ENCODE data around the gene ANKZF1. TPM values are rescaled to one million over a fixed set of nuclear protein-coding genes. Genes with fewer than 3 reads are reported as not detected.

The ANKZF1 gene
- total and polyA plus RNA-seq, 2 of the 8 experiments (the other 6 are each of a cell fraction or from before 2014, with no cell fraction given): 32.5 to 50.1 TPM

DNA sequence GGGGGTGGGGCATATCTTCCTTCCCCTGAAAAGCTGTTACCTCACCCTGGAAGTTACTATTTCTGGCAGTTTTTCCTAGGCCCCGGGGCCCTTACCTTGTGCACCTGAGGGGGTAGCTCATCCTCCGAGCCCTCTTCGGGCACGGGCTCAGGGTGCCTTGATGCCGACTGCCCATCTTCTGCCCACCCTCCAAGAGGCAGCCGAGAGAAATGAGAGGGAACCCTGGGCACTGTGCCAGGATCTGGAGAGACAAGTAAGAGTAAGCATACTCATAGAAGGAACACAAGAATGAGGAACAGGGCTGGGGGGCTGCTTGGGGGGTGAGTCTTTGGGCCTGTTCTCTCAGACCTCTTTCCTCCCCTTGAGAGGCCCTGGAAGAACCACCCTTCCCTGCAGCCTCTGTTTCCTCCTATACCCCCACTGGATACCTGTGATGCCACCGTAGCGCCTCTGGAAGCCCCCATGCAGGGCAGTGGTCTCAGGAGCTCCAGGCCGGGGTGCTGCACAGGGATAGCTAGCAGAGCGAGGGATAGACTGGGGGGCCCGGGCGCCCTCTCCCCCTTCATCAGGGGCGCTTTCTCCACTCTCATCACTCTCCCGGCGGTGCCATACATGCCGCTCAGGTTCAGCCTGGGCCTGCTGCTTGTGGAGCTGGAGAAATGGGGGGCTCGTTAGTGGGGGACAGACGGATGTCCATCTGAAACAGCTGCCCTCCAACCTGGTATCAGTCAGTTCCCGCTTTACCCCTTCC is 8.8 kb upstream of the ANKZF1 start:
- Histone ChIP-seq H3K23me2 (ENCODE audit: low read depth, low read length) (peaks cover 14% of the 10 kb centered on the region), H3K4me2 (ENCODE audit: insufficient read depth in 1 of 2, low read depth in 2 of 2, low read length in 2 of 2) (no peak overlapping the region), H3K79me1 (ENCODE audit: low read depth, low read length) (no peaks in the 10 kb centered on the region; the same call in 1 of the 2 replicates), H4K91ac (replicated peaks; ENCODE audit: insufficient read length, low read length) (no peak overlapping the region), H3K9ac (replicated peaks in 1 of 4; ENCODE audit: extremely low read depth in 1 of 4, low read depth in 3 of 4, low read length in 3 of 4) (no peak overlapping the region), H2BK120ac (replicated peaks; ENCODE audit: low read depth, low read length) (no peak overlapping the region), H2BK20ac (ENCODE audit: low read length) (no peak overlapping the region), H3K18ac (ENCODE audit: extremely low read depth, low read length) (no peak overlapping the region), H3K14ac (ENCODE audit: insufficient read length) (no peak overlapping the region), H3K4me1 (replicated peaks in 1 of 4; ENCODE audit: control insufficient read depth in 3 of 4, insufficient read depth in 4 of 4, low read length in 3 of 4) (peaks cover 0 to 12% (median 6%) of the 10 kb centered on the region in 4 experiments; a peak in 3 of 7 replicates), H2AK5ac (ENCODE audit: low read depth, low read length) (no peak overlapping the region), H4K8ac (ENCODE audit: extremely low read depth, insufficient read depth, low read length) (no peak overlapping the region; the same call in 1 of the 2 replicates), H3K4me3 (ENCODE audit: extremely low read depth in 1 of 4, insufficient read depth in 2 of 4, low read depth in 3 of 4, low read length in 4 of 4) (no peak overlapping the region), H4K5ac (ENCODE audit: insufficient read length, low read depth, low read length) (no peak overlapping the region), H3K4ac (replicated peaks; ENCODE audit: insufficient read length, low read depth, low read length) (no peak overlapping the region), H3K23ac (ENCODE audit: insufficient read length) (no peak overlapping the region), H4K20me1 (replicated peaks in 1 of 2; ENCODE audit: control insufficient read depth in 1 of 2, insufficient read depth in 2 of 2, low read length in 2 of 2) (peaks cover 0 to 7% of the 10 kb centered on the region in 2 experiments), H3K9me3 (ENCODE audit: insufficient read depth in 2 of 2, low read depth in 1 of 2, low read length in 1 of 2) (no peaks in the 10 kb centered on the region), H2AFZ (ENCODE audit: low read length) (no peak overlapping the region), H3K36me3 (ENCODE audit: control insufficient read depth in 2 of 4, insufficient read depth in 4 of 4, low read length in 3 of 4) (peaks cover 10 to 47% (median 40%) of the 10 kb centered on the region in 4 experiments; a peak in 6 of 8 replicates), H2BK12ac (ENCODE audit: low read depth, low read length) (no peak overlapping the region), H3K79me2 (ENCODE audit: control insufficient read depth in 1 of 2, insufficient read depth in 2 of 2, low read length in 2 of 2) (no peaks in the 10 kb centered on the region), H3K27ac (ENCODE audit: low read depth, low read length) (no peak overlapping the region), H2BK15ac (ENCODE audit: low read length) (no peak overlapping the region), H3K56ac (replicated peaks; ENCODE audit: insufficient read length, low read depth, low read length) (no peak overlapping the region), H2BK5ac (ENCODE audit: low read depth, low read length) (no peak overlapping the region), H3K27me3 (replicated peaks in 1 of 4; ENCODE audit: control insufficient read depth in 3 of 4, extremely low read depth in 1 of 4, insufficient read depth in 3 of 4, low read length in 3 of 4) (no peaks in the 10 kb centered on the region; a peak in 2 of 7 replicates)
- TF ChIP-seq POLR2A (IDR thresholded peaks at IDR 0.05; ENCODE audit: control extremely low read depth in 1 of 2, low read depth in 2 of 2, low read length in 2 of 2) (no peak), CTBP2 (IDR thresholded peaks at IDR 0.05; ENCODE audit: borderline replicate concordance, insufficient read depth, insufficient read length, low read length) (no peak), CBX8 (IDR thresholded peaks at IDR 0.05; ENCODE audit: borderline replicate concordance, low read depth, low read length) (no peak), CHD2 (IDR thresholded peaks at IDR 0.05; ENCODE audit: low read length) (no peak), BCL11A (IDR thresholded peaks at IDR 0.05; ENCODE audit: low read depth in 2 of 2, low read length in 2 of 2) (no peak), SIRT6 (IDR thresholded peaks at IDR 0.05; ENCODE audit: low read length) (no peak), TEAD4 (IDR thresholded peaks at IDR 0.05; ENCODE audit: low read depth, low read length) (no peak), YY1 (IDR thresholded peaks at IDR 0.05; ENCODE audit: low read depth, low read length) (no peak), ASH2L (IDR thresholded peaks at IDR 0.05; ENCODE audit: low read length) (no peak), SIX5 (IDR thresholded peaks at IDR 0.05; ENCODE audit: low read depth, low read length) (no peak), RXRA (IDR thresholded peaks at IDR 0.05; ENCODE audit: insufficient read depth, low read depth, low read length) (no peak), HDAC6 (IDR thresholded peaks at IDR 0.05; ENCODE audit: low read depth, low read length) (no peak), ZNF274 (IDR thresholded peaks at IDR 0.05; ENCODE audit: borderline replicate concordance, extremely low read depth, low read length) (no peak)
- DNase-seq (ENCODE audit: low read depth in 1 of 2, low spot score in 2 of 2) (no peak), FAIRE-seq (no peak)
- WGBS, 2 experiments (ENCODE audit: extremely low coverage in 1 of 2, insufficient coverage in 1 of 2, insufficient read length in 1 of 2, insufficient replicate concordance in 2 of 2, low coverage in 1 of 2, low lambda C conversion rate in 2 of 2, missing lambda C conversion rate in 1 of 2): 87% methylated on average over 15 of the region's 19 CpGs; no CpG with 5 or more reads in 1 of the 2 experiments
- POLR2A ChIA-PET (ENCODE audit: partially characterized antibody): interaction anchor here (1.1 to 14.0 kb wide), 6 partner anchors 9 to 45 kb away, joined by 3 to 190 read pairs (median 34); partner anchors contain the start of genes ANKZF1, ATG9A, GLB1L and STK16
- CTCF ChIA-PET (ENCODE audit: partially characterized antibody): interaction anchor here (0.6 to 2.2 kb wide), 3 partner anchors 46 to 317 kb away, joined by 3 to 8 read pairs (median 4); no protein-coding TSS in a partner anchor
